Activated T-helper 1 cell treated with anti-CD3 and anti-CD28 coated beads, Interleukin-2, amount 50 U/mL, for 16 hours (primary cell): Measurements from ENCODE around the gene CES5A.
"Not testable (repeated sequence)": the region's sequence is repeated elsewhere in the genome, so short reads cannot be mapped to it uniquely, and the experiment has no call there.

Experiments used
- DNase-seq, 2 donors: peaks; one replicate each; pipeline ENCODE4 v3.0.0-alpha.2; 2020; ENCODE audit warnings: low read depth in 1 of 2, low spot score in 1 of 2

Gene CES5A

DNA sequence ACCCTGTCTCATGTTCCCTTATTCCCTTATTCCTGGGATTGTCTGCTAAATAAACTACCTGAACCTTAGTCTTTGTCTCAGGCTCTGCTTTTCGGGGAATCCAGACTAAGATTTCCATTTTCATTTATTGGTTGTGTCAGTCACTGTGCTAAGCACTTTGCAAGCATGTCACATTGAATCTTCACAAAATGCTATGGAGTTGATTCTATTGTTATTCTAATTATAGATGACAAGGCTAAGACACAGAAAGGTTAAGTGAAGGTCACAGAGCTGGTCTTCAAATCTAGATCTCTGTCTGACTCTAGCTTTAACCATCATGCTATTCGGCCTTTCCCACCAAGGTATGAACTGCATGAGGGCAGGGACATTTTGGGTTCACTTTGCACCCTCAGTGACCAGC lies 13.4 kb upstream of the CES5A start:
- no peak for DNase-seq

DNA sequence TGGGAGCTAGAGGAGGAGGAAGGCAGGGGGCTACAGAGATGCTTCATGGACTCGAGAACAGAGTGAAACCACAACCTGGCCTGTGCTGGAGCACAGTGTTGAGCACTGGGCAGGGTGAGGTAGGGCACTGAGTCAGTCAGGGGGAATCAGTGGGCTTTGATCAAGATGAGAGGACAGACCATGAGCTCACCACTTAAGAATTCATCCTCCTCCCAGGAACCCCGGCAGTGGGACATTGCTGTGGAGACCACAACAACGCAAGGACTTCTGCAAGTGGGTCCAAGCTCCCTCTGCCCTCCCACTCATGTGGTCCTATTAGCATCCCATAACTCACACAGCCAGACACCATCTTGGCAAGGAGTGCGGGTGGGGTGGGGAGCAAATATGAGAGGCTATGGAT lies 1.7 kb upstream of the CES5A start:
- no peak for DNase-seq

DNA sequence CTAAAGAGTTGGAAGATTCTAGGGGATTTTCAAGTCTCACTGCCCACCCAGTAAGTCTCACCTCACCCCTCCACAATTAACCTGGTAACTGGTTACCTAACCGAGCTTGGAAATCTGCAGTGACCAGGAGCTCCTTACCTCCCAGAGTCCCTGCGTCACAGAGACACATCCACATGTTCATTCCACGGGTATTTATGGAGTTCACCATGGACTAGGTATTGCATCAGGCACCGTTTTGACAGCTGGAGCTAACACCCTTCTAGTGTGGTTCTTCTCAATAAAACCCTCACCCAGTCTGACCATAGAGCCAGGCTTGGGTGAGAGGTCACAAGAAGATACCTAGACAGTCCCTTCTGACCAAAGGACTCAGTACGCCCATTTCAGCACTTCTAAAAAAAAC lies 2.1 kb downstream of the CES5A start:
- no peak for DNase-seq

DNA sequence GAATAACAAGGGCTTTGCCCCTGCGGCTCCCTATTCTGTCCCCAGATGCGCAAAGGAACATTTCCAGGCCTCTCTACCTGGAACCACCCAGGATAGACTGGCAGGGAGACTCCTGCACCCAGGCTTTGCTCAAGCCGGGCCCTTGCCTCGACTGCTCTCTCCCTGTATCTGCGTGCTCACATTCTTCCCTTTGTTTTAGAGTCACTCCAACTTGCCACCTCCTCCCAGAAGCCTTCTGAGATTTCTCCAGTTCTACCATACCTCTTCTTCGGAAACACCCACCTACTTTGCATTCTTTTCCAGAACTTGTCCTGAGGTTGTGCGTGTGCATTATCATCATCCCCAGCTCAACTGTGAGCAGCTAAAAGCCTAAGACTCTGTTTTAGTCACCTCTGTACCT lies 3.0 kb downstream of the CES5A start:
- no peak for DNase-seq

DNA sequence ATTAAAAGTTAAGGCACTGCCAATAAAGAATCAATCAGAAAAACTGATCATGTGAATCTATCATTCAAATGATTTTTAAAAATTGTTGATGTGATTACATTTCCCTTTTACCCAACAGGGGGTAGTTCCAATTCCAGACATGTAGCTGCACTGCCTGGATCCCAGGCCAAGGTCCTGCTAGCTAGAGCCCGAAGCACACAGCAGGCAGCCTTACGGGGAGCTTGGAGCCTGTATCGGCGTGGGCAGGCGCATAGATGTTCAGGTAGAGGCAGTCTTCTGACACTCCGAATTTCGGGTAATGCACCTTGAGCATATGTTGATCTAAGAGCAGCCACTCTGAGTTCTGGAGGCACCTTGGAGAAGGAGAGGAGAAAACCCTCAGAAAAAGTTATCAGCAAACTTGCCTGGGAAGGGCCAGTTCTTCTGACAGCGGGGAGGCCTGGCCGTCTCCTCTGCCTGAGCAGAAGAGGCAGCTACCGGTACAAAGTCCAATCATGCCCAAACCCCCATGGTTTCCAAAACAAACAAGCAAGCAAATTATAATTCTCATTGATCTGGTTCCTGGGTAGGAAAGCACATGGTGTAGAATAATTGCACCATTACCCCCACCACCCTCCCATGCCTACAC lies 3.6 kb downstream of the CES5A start:
- no peak for DNase-seq

DNA sequence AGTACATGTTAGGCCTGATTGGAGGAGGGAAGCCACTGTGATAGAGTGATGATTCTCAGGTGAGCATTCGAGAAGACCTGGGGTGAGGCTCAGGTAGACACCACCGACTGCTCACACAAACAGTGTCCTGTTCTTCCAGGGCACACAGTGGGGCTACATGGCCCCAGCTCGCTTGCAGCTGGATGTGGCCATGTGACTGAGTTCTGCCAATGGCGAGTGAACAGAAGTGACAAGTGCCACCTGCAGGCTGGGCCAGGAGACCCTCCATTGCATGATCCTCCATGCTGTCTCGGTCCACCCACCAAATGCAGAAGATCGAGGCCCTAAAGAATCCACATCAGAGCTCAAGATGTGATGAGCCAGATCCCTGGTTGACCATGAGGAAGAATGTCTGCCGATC lies 6.2 kb downstream of the CES5A start:
- no peak for DNase-seq

DNA sequence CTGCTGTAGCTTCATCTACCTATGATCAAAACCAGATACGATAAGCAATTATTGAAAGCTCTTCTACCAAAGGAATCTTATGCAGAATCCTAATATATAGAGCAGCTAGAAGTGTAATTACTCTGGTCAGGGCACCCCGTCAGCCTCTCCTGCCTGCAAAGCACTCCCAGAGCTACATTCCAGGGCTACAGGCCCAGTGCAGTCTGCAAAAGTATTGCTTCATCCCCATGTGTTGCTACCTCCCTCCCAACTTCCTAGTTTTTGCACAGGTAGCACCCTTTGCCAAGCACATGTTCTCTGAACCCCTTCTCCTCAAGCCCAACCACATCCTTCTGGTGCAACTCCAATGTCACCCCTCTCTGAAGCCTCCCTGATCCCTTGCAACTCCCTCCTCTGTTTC lies 7.0 kb downstream of the CES5A start:
- no peak for DNase-seq

DNA sequence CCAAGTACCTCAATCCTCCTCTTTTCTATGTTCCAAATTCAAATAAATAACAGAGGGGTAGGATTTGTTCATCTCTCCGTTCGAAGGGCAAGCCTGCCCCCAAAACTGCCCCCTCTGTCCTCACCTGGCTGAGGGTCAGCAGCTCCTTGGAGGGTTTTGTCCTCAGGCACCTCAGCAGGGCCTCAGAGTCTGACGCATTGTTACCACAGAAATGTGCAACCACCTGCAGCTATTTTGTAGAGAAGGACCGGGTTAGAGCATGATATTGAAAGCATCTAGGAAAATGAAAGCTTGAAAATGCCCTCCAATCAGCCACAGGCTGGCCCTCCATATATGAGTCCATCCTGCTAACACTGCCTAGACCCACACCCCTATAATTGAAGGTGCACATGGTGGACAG lies 13.9 kb downstream of the CES5A start:
- no peak for DNase-seq

DNA sequence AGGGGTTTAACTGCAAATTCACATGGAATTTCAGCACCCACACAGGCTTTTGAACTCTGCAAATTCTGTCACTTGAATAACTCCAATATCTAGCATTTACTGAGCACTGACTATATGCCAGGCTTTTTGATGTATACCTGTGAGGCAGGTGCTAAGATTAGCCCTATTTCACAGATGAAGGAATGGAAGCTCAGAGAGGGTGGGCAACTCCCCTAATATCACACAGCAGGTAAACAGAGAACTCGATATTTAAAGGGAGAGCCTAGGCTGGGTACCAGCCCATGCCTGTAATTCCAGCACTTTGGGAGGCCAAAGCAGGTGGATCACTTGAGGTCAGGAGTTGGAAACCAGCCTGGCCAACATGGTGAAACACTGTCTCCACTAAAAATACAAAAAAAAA lies 17.5 kb downstream of the CES5A start:
- DNase-seq, result not testable (repeated sequence)

DNA sequence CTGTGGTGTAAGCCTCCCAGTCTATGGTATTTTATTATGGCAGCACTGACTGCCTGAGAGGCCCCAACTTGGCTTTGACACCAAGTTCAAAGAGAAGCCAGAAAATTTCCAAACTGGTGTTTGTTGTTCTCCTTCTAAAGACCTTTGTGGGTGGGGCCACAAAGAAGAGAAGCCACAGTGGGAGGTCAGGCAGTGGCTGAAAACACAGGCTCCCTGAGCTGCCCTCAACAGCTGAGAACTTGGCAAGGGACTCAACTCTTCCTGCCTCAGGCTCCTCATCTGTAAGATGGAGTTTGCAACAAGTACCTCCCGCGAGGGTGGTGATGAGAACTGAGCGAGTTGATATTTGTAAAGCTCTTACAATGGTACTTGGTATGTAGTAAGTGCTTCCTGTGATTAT lies 18.2 kb downstream of the CES5A start:
- no peak for DNase-seq

DNA sequence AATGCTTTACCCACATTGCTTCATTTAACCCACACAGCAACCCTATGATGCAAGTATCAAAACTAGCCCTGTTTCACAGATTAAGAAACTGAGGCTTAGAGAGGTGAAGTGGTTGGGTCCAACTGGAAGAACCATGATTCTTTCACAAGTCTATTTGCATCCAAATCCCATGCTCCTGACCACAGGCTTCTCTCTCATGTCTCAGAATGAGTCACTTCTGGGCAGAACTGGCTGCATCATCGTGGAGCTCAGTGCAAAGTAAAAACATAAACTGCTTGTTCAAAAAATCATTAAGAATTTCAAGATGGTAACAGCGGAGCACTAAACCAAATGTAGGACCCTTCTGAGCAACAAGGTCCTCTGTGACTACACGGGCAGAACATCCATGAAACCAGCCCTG lies 22.1 kb downstream of the CES5A start:
- DNase-seq, result no peak

DNA sequence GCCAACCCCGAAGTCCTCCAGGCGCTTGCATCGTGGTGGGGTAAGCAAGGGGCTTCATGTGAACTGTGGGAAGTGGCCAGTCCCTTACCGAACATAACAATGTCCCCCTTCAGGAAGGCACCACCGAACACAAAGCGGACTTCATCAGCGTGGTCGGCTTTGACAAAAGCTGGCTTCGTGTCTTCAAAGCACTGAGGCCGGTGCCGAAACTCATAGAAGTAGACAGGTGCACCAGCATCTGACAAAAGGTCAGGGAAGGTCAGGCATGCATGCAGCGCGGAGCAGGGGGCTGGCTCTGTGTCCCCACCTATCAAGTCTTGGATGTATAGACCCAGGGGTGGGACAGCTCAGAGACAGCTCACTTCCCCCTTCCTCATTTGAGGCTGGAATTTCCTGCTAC lies 25.6 kb downstream of the CES5A start:
- no peak for DNase-seq

DNA sequence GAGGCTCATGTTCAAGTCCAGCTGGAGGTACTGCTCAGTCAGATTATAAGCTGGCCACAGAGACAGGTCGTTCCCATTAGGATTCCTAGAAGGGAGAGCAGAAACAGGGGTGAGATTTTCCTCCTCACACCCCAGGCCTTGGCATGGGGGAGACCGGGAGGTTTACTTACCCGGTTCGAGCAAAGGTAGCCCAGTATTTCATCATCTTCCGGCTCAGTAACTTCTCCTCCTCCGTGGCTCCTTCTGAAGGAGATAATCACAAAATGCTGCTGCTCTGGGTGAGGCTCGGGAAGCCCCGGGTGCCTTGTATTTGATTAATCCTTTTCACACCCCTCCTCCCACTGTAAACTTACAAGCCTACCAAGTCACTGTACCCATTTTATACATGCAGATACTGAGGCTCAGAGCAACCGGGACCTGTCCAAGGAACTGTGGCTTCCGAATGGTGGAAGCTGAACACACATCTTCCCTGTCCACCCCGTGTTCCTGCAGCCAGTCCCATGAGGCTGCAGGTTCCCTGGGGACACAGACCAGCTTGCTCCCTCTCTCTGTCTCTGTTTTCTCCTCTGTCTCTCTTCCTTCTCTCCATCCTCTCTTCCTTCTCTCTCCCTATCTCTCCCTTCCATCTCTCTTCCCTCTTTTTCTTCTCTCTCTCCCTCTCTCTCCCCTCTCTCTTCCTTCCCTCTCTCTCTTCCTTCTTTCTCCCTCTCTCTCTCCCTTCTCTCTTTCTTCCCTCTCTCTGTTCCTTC lies 28.4 kb downstream of the CES5A start:
- no peak for DNase-seq

DNA sequence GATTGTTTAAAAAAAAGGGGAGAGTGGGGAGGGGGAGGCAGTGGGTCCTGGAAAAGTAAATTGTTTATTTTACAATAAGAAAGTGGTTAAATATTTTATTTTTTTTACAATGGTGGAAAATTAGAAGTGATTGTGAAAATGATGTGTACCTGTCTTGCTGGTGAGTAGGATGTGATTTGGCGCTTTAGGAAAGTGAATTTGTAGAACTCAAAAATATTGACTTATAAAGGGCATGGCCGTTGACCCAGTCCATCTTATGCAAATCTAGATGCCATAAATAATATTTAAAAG lies 32.1 kb downstream of the CES5A start:
- DNase-seq, result no peak

DNA sequence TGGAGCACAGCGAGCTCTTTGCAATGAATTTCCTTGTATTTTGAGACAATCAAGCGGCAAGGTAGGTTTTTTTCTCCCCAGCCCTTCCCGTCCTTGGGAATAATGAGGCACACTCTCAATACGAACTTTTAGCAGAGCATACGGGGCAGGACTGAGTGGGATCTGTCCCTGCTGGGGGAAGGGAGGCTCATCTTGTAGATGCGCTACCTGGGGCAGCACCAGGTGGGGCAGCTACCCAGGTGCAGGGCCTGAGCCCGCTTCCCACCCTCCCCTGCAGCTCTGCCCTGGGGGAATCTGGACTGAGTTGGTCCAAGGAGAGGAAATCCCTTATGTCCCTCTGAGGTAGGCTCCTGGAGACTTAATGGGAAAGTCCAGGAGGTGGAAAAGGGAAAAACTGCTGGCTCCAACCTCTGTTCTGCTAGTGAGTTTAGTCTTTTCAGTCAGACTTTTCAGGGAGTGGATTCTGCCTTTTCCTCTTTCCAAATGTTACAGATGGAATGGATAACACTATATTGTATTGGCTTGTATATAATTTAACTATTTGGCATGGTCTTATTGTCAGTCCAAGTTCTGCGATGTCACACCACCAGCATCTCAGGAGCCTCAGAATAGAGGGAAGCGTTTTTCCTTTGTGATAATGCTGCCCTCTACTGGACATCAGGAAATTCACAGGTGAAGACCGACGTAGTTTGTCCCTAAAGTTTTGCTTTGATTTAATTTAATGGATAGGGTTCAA lies 32.6 kb downstream of the CES5A start:
- no peak for DNase-seq

DNA sequence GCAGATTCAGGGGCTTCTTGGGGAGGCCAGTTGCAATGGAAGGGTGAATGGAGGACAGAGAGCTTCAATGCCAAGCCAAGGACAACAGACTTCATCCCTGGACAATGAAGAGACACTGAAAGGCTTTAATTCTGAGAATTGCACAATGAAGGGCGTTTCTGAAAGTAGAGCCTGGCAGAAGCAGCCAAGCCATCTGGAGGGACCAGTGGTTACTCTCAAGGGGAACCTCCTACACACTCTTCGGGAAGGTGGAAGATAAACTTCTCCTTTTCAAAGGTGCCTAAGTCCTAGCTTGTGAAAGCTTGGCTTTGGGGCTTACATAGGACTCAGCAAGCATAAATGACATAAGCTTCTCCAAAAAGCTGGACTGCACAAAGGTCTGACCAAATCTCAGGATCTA lies 36.1 kb downstream of the CES5A start:
- DNase-seq, result no peak

DNA sequence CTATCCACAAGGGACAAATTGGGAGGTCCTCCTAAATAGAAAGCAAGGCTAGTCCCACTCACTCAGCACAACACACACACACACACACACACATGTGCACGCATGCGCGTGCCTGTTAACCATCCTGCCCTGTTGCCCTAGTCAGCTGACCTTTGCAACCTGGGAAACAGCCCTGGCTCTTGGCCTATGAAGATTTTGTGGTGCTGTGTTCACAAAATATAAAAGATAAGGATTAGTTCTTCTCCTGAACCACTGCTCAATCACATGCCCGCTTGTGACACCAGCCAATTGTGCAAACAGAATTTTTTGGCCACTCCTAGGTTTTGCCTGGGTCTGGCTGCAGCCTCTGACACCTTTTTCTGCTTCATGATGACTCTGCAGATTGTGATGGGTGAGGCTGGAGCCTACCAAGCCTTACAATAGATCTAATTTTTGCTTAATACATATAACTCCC lies 39.0 kb downstream of the CES5A start:
- no peak for DNase-seq

DNA sequence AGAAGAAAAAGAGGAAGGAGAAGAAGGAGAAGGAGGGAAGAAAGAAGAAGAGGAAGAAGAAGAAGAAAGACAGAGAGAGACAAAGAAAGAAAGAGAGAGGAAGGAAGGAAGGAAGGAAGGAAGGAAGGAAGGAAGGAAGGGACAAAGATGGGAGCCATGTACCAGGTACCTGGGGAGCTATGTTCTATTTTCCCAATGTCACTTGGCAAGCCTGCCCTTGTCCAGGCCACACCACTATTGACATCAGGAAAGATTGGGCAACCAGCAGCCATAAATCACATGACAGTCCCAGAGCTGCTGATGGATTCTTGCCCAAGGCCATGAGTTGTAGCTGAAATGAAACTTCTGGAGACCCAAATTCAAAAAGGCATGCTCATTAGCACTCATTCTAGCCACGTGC lies 39.6 kb downstream of the CES5A start:
- no peak for DNase-seq

DNA sequence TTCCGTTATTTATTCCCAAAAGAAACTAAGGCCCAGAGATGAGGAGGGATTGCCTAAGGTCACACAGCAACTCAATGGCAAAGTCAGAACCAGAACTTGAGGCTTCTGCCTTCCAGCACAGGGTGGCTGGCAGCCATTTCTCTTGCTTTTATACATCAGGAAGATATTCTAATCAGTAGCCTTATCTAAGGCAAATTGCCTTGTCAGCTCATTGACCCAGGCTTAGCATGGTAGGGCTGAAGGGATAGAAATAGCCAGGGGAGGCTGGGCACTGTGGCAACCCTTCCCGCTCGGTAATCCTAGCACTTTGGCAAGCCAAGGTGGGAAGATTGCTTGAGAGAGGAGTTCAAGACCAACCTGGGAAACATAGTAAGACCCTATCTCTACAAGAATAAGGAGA lies 40.0 kb downstream of the CES5A start:
- not testable (repeated sequence) for DNase-seq

DNA sequence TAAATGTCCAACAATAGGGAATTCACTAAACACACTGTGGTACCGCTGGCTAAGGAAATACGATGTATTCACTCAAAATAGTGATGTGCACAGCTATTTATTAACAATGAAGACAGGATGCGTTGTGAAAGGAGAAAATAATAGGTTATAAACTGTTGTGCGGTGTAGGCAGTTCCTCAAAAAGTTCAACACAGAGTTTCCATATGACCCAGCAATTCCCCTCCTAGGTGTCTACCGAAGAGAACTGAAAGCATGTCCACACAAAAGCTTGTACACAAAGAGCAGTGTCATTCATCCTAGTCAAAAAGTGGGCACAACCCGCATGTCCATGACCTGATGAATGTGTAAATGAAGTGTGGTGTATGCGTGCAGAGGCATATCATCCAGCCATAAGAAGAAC lies 41.1 kb downstream of the CES5A start:
- no peak for DNase-seq

DNA sequence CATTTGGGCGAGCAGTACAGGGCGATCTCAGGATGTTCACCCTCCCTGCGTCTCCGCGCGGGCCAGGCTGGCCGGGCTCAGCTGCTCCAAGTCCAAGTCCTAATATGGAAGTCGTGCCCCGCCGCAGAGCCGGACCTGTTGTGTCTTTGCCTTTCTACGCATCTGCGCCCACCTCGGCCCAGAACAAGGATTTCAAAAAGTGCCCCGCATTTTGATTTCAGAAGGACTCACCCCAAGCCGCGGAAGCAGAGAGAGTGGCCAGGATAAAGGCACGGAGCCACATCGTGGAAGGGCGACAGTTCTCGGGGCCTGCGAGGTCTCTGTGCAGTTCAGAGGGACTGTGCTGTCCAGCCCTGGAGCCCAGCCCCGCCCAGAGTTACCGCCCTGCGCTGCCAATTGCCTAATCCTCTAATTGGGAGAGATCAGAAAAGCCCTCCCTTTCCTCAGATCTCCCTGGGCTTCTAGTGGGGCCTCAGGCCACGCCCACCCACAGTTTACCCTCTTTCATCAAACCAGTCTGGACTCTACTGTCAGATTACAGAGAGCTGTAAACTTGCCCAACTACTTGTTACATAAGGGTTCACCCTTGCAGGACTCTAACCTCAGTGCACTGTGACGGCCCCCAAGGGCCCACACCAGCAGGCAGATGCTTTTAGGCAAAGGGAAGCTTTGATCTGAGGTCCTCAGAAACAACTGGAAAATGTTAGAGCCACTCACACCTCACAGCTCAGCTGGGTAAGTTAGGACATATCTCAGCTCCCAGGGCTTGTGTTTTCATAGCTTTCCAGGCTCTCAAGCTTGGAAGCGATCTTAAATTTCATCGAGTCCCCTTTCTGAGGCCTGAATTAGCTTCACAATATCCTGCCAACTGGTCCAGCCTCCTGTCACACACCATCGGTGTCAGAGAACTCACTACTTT lies 42.1 kb downstream of the CES5A start, which contains the start of gene CES1:
CES1 (minus strand) TSS at position 324 of the 919 bp plus-strand sequence; CDS start at position 283, 41 bp downstream.
- DNase-seq, result no peak

DNA sequence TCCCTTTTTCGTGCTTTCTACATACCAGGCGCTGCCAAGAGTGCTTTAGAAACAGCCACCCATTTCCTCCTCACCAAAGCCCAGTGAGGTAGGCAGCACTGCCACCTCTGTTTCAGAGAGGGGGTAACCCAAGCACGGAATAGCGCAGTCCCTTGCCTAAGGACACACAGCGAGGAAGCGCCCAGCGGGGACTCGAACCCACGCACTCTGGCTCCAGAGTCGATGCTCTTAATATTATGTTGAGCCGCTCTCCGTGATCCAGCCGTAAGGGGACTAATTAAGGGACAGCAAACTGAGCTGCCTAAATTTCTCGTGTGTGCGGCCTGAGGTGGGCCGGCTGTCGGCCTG lies 42.8 kb downstream of the CES5A start:
- DNase-seq, result no peak
